Loucy (cell line): ENCODE data around the gene ABCG1.

Experiments
- H2AFZ ChIP-seq: fragments of 200-600 bp; sonication (generic); 2 replicates; pipeline ENCODE4 v1.6.0; 2016; ENCODE audit warnings: antibody characterized with exemption, mild to moderate bottlenecking, low read length, moderate library complexity
- H3F3A ChIP-seq: fragments of 200-600 bp; 2 replicates; pipeline ENCODE4 v1.6.0; 2016; ENCODE audit warnings: antibody characterized with exemption, low read depth, mild to moderate bottlenecking
- H3K27me3 ChIP-seq: fragments of 200-600 bp; sonication (generic); 2 replicates; pipeline ENCODE4 v1.6.1; 2014; ENCODE audit warnings: low read length, mild to moderate bottlenecking; ENCODE audit not compliant: insufficient read depth, poor library complexity, severe bottlenecking
- H3K36me3 ChIP-seq: fragments of 200-600 bp; sonication (generic); 2 replicates; pipeline ENCODE4 v1.6.1; 2016; ENCODE audit warnings: low read length; ENCODE audit not compliant: insufficient read depth
- H3K4me1 ChIP-seq: fragments of 200-600 bp; sonication (generic); 2 replicates; pipeline ENCODE4 v1.5.1; 2014; ENCODE audit warnings: low read length, mild to moderate bottlenecking; ENCODE audit not compliant: insufficient read depth, poor library complexity, severe bottlenecking
- H3K4me2 ChIP-seq: fragments of 200-600 bp; sonication (generic); 2 replicates; pipeline ENCODE4 v1.6.0; 2014; ENCODE audit warnings: antibody characterized with exemption, low read length, low read depth, mild to moderate bottlenecking; ENCODE audit not compliant: poor library complexity, severe bottlenecking
- H3K4me3 ChIP-seq: fragments of 200-600 bp; sonication (generic); 2 replicates; pipeline ENCODE4 v1.5.1; 2014; ENCODE audit warnings: low read length, mild to moderate bottlenecking, mixed read lengths; ENCODE audit not compliant: poor library complexity, severe bottlenecking
- H3K79me2 ChIP-seq: fragments of 200-600 bp; sonication (generic); 2 replicates; pipeline ENCODE4 v1.6.1; 2014; ENCODE audit warnings: low read length; ENCODE audit not compliant: insufficient read depth
- H3K9ac ChIP-seq: fragments of 200-600 bp; sonication (generic); 2 replicates; pipeline ENCODE4 v1.6.0; 2014; ENCODE audit warnings: mild to moderate bottlenecking, low read depth, low read length, moderate library complexity; ENCODE audit not compliant: poor library complexity, severe bottlenecking
- H3K9me2 ChIP-seq: fragments of 200-600 bp; sonication (generic); replicated peaks from 2 replicates; pipeline ENCODE4 v1.6.1; 2016; ENCODE audit warnings: low read depth, low read length, mixed read lengths
- H3K9me3 ChIP-seq: fragments of 200-600 bp; sonication (generic); 2 replicates; pipeline ENCODE4 v1.6.1; 2014; ENCODE audit warnings: mild to moderate bottlenecking, antibody characterized with exemption, low read length, low read depth; ENCODE audit not compliant: insufficient read depth
- H4K20me1 ChIP-seq: fragments of 200-600 bp; sonication (generic); 2 replicates; pipeline ENCODE4 v1.6.0; 2014; ENCODE audit warnings: antibody characterized with exemption, low read length, mild to moderate bottlenecking; ENCODE audit not compliant: insufficient read depth, poor library complexity, severe bottlenecking
- EZH2phosphoT487 ChIP-seq: fragments of 200-600 bp; IDR thresholded peaks from 2 replicates; pipeline ENCODE4 v1.6.1; 2018; ENCODE audit warnings: antibody characterized with exemption, mild to moderate bottlenecking, moderate library complexity, borderline replicate concordance
- TF ChIP-seq, protein P1 (sequence below): fragments of 200-600 bp; sonication (generic); conservative IDR thresholded peaks from 2 replicates; pipeline ENCODE4 v1.5.1; 2014; ENCODE audit warnings: mild to moderate bottlenecking, antibody characterized with exemption, low read length

ABCG1 gene

DNA sequence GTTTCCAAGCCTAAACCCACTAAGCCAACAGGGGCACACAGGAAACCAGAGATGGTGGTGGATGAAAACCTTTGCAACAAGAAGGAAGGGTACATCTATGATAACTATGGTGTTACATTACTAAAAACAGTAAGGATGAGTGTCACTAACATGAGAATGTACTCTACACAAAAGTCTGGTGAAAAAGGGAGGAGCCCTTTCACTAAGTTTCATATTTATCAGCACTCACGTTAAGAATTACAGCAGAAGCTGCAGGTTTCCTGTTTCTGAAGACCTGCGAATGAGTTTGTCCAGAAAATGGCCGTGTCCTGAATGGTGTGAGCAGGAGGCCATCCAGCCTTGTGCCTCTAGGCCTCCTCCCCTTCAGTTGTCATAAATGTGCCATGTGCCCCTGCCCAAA is 17.8 kb downstream of the ABCG1 start:
- Histone ChIP-seq H3K9me2 (no peaks in the 10 kb centered on the region), H4K20me1 (no peaks in the 10 kb centered on the region), H3K36me3 (no peaks in the 10 kb centered on the region), H3F3A (no peaks in the 10 kb centered on the region), H3K27me3 (no peaks in the 10 kb centered on the region), H3K4me2 (peak overlapping the region; percentile 66), H3K4me1 (peaks cover 80% of the 10 kb centered on the region), H2AFZ (no peak overlapping the region), H3K9me3 (no peaks in the 10 kb centered on the region), H3K79me2 (peaks cover 97% of the 10 kb centered on the region), H3K4me3 (peak overlapping the region; percentile 16), H3K9ac (peak overlapping the region; percentile 73)
- TF ChIP-seq, protein P1, sequence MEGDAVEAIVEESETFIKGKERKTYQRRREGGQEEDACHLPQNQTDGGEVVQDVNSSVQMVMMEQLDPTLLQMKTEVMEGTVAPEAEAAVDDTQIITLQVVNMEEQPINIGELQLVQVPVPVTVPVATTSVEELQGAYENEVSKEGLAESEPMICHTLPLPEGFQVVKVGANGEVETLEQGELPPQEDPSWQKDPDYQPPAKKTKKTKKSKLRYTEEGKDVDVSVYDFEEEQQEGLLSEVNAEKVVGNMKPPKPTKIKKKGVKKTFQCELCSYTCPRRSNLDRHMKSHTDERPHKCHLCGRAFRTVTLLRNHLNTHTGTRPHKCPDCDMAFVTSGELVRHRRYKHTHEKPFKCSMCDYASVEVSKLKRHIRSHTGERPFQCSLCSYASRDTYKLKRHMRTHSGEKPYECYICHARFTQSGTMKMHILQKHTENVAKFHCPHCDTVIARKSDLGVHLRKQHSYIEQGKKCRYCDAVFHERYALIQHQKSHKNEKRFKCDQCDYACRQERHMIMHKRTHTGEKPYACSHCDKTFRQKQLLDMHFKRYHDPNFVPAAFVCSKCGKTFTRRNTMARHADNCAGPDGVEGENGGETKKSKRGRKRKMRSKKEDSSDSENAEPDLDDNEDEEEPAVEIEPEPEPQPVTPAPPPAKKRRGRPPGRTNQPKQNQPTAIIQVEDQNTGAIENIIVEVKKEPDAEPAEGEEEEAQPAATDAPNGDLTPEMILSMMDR, result no peak
- TF ChIP-seq EZH2phosphoT487, result no peak

DNA sequence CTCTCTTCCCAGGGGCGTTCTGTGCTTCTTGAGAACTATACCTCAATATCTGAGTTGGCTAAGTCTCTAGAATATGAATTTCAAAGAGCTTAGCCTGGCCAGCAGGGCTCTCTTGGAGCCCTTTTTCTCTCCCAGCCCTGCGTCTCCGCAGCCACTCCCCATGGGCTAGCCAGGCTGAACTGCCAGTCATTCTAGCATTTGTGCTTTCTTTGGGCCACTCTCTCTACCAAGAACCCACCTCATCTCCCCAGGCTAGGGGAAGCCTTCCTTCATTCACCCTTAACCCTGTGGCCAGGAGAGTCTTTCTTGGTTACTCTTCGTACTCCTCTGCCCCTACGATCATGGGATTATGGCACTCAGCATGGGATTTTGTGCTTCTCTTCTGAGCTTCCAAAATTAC is 18.2 kb downstream of the ABCG1 start:
- Histone ChIP-seq H4K20me1 (no peaks in the 10 kb centered on the region), H3K79me2 (peaks cover 97% of the 10 kb centered on the region), H3K9me2 (no peaks in the 10 kb centered on the region), H3K27me3 (no peaks in the 10 kb centered on the region), H3F3A (no peaks in the 10 kb centered on the region), H3K4me1 (peaks cover 77% of the 10 kb centered on the region), H3K36me3 (no peaks in the 10 kb centered on the region), H3K9ac (peak overlapping the region; percentile 73), H3K9me3 (no peaks in the 10 kb centered on the region), H2AFZ (no peak overlapping the region), H3K4me2 (peak overlapping the region; percentile 66), H3K4me3 (no peak overlapping the region)
- TF ChIP-seq, protein P1, result no peak
- no peak for TF ChIP-seq EZH2phosphoT487

DNA sequence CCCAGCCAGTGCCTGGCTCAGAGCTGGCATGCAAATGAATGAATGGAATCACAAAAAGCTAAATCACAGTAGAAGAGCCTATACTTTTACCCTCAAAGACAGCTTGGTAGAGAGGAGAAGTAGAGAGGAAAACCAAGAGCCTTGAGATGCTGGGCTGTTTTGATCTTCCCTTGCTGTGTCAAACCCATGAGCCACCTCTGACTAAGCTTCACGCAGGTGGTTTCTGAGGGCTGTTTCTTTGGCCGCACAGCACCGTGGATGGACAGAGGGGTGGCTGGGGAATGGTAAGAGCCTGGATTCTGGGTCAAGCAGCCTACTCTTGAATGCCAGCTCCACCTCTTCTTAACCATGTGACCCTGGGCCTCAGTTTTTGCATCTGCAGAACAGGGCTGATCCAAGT is 18.6 kb downstream of the ABCG1 start:
- H3K4me1 ChIP-seq, result peaks cover 77% of the 10 kb centered on the region
- peaks cover 98% of the 10 kb centered on the region for H3K79me2 ChIP-seq
- no peaks in the 10 kb centered on the region for H3K9me3 ChIP-seq
- peak overlapping the region; percentile 36 for H3K4me3 ChIP-seq
- H3K27me3 ChIP-seq, result no peaks in the 10 kb centered on the region
- peak overlapping the region; percentile 66 for H3K4me2 ChIP-seq
- no peak overlapping the region for H2AFZ ChIP-seq
- peak overlapping the region; percentile 73 for H3K9ac ChIP-seq
- TF ChIP-seq, protein P1, result no peak
- TF ChIP-seq EZH2phosphoT487, result no peak
- no peaks in the 10 kb centered on the region for H3K9me2 ChIP-seq
- H4K20me1 ChIP-seq, result no peaks in the 10 kb centered on the region
- H3K36me3 ChIP-seq, result no peaks in the 10 kb centered on the region
- H3F3A ChIP-seq, result no peaks in the 10 kb centered on the region
